Cardiac muscle cell (in vitro differentiated cells and primary cell): Measurements from ENCODE around the gene ADGRA3. TPM values are rescaled to one million over a fixed set of nuclear protein-coding genes. Genes with fewer than 3 reads are reported as not detected.

ENCODE experiments used
- DNase-seq, 2 donors: peaks; one replicate each; pipeline versions ENCODE4 v3.0.0 to v3.0.0-alpha.2; 2010 to 2017; ENCODE audit warnings: low read depth in 1 of 2, low spot score in 1 of 2
- H3K27ac ChIP-seq: fragments of 200-600 bp; sonication (generic); 2 replicates; pipeline ENCODE4 v1.5.1; 2016
- H3K27me3 ChIP-seq: fragments of 200-600 bp; sonication (generic); 2 replicates; pipeline ENCODE4 v1.6.0; 2016; ENCODE audit warnings: control low read depth
- H3K36me3 ChIP-seq: fragments of 200-600 bp; sonication (generic); 2 replicates; pipeline ENCODE4 v1.5.1; 2016; ENCODE audit warnings: control low read depth
- H3K4me1 ChIP-seq: fragments of 200-600 bp; sonication (generic); 2 replicates; pipeline ENCODE4 v1.8.1; 2017; ENCODE audit warnings: low read depth, mild to moderate bottlenecking, mixed run types
- H3K4me3 ChIP-seq: fragments of 200-600 bp; sonication (generic); 2 replicates; pipeline ENCODE4 v1.5.1; 2016; ENCODE audit warnings: mild to moderate bottlenecking
- H3K9me3 ChIP-seq: fragments of 200-600 bp; sonication (generic); 2 replicates; pipeline ENCODE4 v1.5.1; 2017; ENCODE audit warnings: low read depth, mild to moderate bottlenecking, control low read depth
- CTCF ChIP-seq: IDR thresholded peaks from 2 replicates; pipeline ENCODE4 v1.5.1; 2012; ENCODE audit warnings: low read depth, mild to moderate bottlenecking, low read length
- polyA plus RNA-seq: library from polyadenylated mRNA; unstranded; fragments of >200 nt; fragmentation: Nextera tagmentation; extraction: Ambion mirVana; gene quantifications from 2 replicates; pipeline ENCODE4 v1.2.1, GENCODE V29; 2016
- total RNA-seq: library from RNA; depleted of rRNA; stranded (reverse); fragments of >200 nt; gene quantifications from 2 replicates; pipeline ENCODE4 v1.2.3, GENCODE V29; 2016

The ADGRA3 gene
- total and polyA plus RNA-seq, 2 experiments from 2014 or later = 29.3 to 41.1 TPM

GRCh38 chr4:22428441-22428840 lies 87.4 kb downstream of the ADGRA3 start:
- no peak for DNase-seq
- no peaks in the 10 kb centered on the region for H3K9me3 ChIP-seq
- H3K4me3 ChIP-seq = no peak overlapping the region
- H3K27me3 ChIP-seq = no peaks in the 10 kb centered on the region
- no peak for TF ChIP-seq CTCF
- peaks cover 19% of the 10 kb centered on the region for H3K36me3 ChIP-seq
- no peak overlapping the region for H3K27ac ChIP-seq
- no peaks in the 10 kb centered on the region for H3K4me1 ChIP-seq

- TF ChIP-seq CTCF = no peak
- Histone ChIP-seq H3K9me3 (no peaks in the 10 kb centered on the region), H3K36me3 (peaks cover 19% of the 10 kb centered on the region), H3K27me3 (no peaks in the 10 kb centered on the region), H3K4me3 (no peak overlapping the region), H3K27ac (no peak overlapping the region), H3K4me1 (no peaks in the 10 kb centered on the region)
- no peak for DNase-seq
These were observed 88.2 kb downstream of the ADGRA3 start for GRCh38 chr4:22427675-22428074.

- Histone ChIP-seq H3K9me3 (no peaks in the 10 kb centered on the region), H3K27me3 (no peaks in the 10 kb centered on the region), H3K4me3 (no peak overlapping the region), H3K4me1 (no peaks in the 10 kb centered on the region), H3K36me3 (peaks cover 32% of the 10 kb centered on the region), H3K27ac (no peak overlapping the region)
- no peak for TF ChIP-seq CTCF
- no peak for DNase-seq
These were observed 95.6 kb downstream of the ADGRA3 start for GRCh38 chr4:22420291-22420690.

- TF ChIP-seq CTCF = no peak
- Histone ChIP-seq H3K9me3 (no peaks in the 10 kb centered on the region), H3K36me3 (peaks cover 26% of the 10 kb centered on the region), H3K27me3 (no peaks in the 10 kb centered on the region), H3K4me3 (no peak overlapping the region), H3K4me1 (no peaks in the 10 kb centered on the region), H3K27ac (no peak overlapping the region)
- no peak for DNase-seq
These were observed 98.5 kb downstream of the ADGRA3 start for GRCh38 chr4:22417408-22417807.

- Histone ChIP-seq H3K27ac (no peak overlapping the region), H3K4me3 (no peak overlapping the region), H3K9me3 (no peaks in the 10 kb centered on the region), H3K36me3 (peaks cover 29% of the 10 kb centered on the region), H3K27me3 (no peaks in the 10 kb centered on the region), H3K4me1 (no peaks in the 10 kb centered on the region)
- peak in 1 of 2 donors; percentile 38 for DNase-seq
- no peak for TF ChIP-seq CTCF
These were observed 99.5 kb downstream of the ADGRA3 start for GRCh38 chr4:22416403-22416802.

- peaks cover 18% of the 10 kb centered on the region for H3K36me3 ChIP-seq
- DNase-seq = no peak
- no peak overlapping the region for H3K27ac ChIP-seq
- H3K4me3 ChIP-seq = no peak overlapping the region
- no peaks in the 10 kb centered on the region for H3K27me3 ChIP-seq
- TF ChIP-seq CTCF = no peak
- H3K9me3 ChIP-seq = no peaks in the 10 kb centered on the region
- no peaks in the 10 kb centered on the region for H3K4me1 ChIP-seq
These were observed 101.0 kb downstream of the ADGRA3 start for GRCh38 chr4:22414833-22415232.
